ENCODE data around the gene OOSP2. TPM values are rescaled to one million over a fixed set of nuclear protein-coding genes. Genes with fewer than 3 reads are reported as not detected.

Gene OOSP2
- total RNA-seq, 2 experiments from 2014 or later: not detected

GRCh38 chr11:60077216-60077817 is 37.1 kb downstream of the OOSP2 start:
- H3K27ac ChIP-seq (ENCODE audit: low read depth, low read length, poor library complexity, severe bottlenecking): no peak overlapping the region
- POLR2A ChIA-PET: interaction anchor here (0.7 kb wide), 1 partner anchor 9 kb away, joined by 4 read pairs; no protein-coding TSS in a partner anchor
- intact Hi-C loops (cut with micrococcal nuclease; ENCODE audit: unreplicated experiment): no loop called here
- TF ChIP-seq, protein P1, sequence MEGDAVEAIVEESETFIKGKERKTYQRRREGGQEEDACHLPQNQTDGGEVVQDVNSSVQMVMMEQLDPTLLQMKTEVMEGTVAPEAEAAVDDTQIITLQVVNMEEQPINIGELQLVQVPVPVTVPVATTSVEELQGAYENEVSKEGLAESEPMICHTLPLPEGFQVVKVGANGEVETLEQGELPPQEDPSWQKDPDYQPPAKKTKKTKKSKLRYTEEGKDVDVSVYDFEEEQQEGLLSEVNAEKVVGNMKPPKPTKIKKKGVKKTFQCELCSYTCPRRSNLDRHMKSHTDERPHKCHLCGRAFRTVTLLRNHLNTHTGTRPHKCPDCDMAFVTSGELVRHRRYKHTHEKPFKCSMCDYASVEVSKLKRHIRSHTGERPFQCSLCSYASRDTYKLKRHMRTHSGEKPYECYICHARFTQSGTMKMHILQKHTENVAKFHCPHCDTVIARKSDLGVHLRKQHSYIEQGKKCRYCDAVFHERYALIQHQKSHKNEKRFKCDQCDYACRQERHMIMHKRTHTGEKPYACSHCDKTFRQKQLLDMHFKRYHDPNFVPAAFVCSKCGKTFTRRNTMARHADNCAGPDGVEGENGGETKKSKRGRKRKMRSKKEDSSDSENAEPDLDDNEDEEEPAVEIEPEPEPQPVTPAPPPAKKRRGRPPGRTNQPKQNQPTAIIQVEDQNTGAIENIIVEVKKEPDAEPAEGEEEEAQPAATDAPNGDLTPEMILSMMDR (conservative IDR thresholded peaks at IDR 0.05; ENCODE audit: low read length): no peak
- TF ChIP-seq EZH2phosphoT487 (IDR thresholded peaks at IDR 0.05; ENCODE audit: borderline replicate concordance, low read depth, low read length): no peak
- no peak for DNase-seq (ENCODE audit: low spot score)
- CTCF ChIA-PET (ENCODE audit: unreplicated experiment): no interaction called here
- H3K9me3 ChIP-seq (ENCODE audit: low read length): no peaks in the 10 kb centered on the region
- no peak overlapping the region for H2AFZ ChIP-seq (ENCODE audit: low read length)
- H3K36me3 ChIP-seq (ENCODE audit: insufficient read depth, low read length): no peaks in the 10 kb centered on the region
- H3K4me2 ChIP-seq (ENCODE audit: low read length): no peak overlapping the region
- H3K4me3 ChIP-seq (ENCODE audit: low read depth, low read length, poor library complexity, severe bottlenecking): no peak overlapping the region
- BruUV-seq (replicated peaks): no TSS peak
- H4K20me1 ChIP-seq (ENCODE audit: insufficient read depth, low read length): no peaks in the 10 kb centered on the region
- H3K9me2 ChIP-seq (ENCODE audit: insufficient read depth, low read length): no peaks in the 10 kb centered on the region
- H3K79me2 ChIP-seq (ENCODE audit: insufficient read depth, low read depth, low read length): no peaks in the 10 kb centered on the region
- H3K4me1 ChIP-seq (ENCODE audit: insufficient read depth, low read length, poor library complexity, severe bottlenecking): no peaks in the 10 kb centered on the region

GRCh38 chr11:60077981-60078380 is 37.8 kb downstream of the OOSP2 start:
- intact Hi-C loops (cut with micrococcal nuclease; ENCODE audit: unreplicated experiment): no loop called here
- H3K4me2 ChIP-seq (ENCODE audit: low read length): no peak overlapping the region
- H3K9me2 ChIP-seq (ENCODE audit: insufficient read depth, low read length): no peaks in the 10 kb centered on the region
- no peaks in the 10 kb centered on the region for H3K9me3 ChIP-seq (ENCODE audit: low read length)
- TF ChIP-seq, protein P1 (conservative IDR thresholded peaks at IDR 0.05; ENCODE audit: low read length): no peak
- TF ChIP-seq EZH2phosphoT487 (IDR thresholded peaks at IDR 0.05; ENCODE audit: borderline replicate concordance, low read depth, low read length): no peak
- H3K4me1 ChIP-seq (ENCODE audit: insufficient read depth, low read length, poor library complexity, severe bottlenecking): no peaks in the 10 kb centered on the region
- H4K20me1 ChIP-seq (ENCODE audit: insufficient read depth, low read length): no peaks in the 10 kb centered on the region
- no peak overlapping the region for H3K27ac ChIP-seq (ENCODE audit: low read depth, low read length, poor library complexity, severe bottlenecking)
- DNase-seq (ENCODE audit: low spot score): no peak
- ChIA-PET CTCF (ENCODE audit: unreplicated experiment) (no interaction called here), POLR2A (interaction anchor here (0.7 kb wide), 1 partner anchor 9 kb away, joined by 4 read pairs; no protein-coding TSS in a partner anchor)
- no TSS peak for BruUV-seq (replicated peaks)
- H3K79me2 ChIP-seq (ENCODE audit: insufficient read depth, low read depth, low read length): no peaks in the 10 kb centered on the region
- no peak overlapping the region for H3K4me3 ChIP-seq (ENCODE audit: low read depth, low read length, poor library complexity, severe bottlenecking)
- no peaks in the 10 kb centered on the region for H3K36me3 ChIP-seq (ENCODE audit: insufficient read depth, low read length)
- H2AFZ ChIP-seq (ENCODE audit: low read length): no peak overlapping the region

GRCh38 chr11:60078745-60079144 is 38.5 kb downstream of the OOSP2 start:
- no peaks in the 10 kb centered on the region for H3K9me3 ChIP-seq (ENCODE audit: low read length)
- no peaks in the 10 kb centered on the region for H3K4me1 ChIP-seq (ENCODE audit: insufficient read depth, low read length, poor library complexity, severe bottlenecking)
- POLR2A ChIA-PET: no interaction called here
- no peak overlapping the region for H3K27ac ChIP-seq (ENCODE audit: low read depth, low read length, poor library complexity, severe bottlenecking)
- no TSS peak for BruUV-seq (replicated peaks)
- CTCF ChIA-PET (ENCODE audit: unreplicated experiment): no interaction called here
- TF ChIP-seq EZH2phosphoT487 (IDR thresholded peaks at IDR 0.05; ENCODE audit: borderline replicate concordance, low read depth, low read length): no peak
- TF ChIP-seq, protein P1 (conservative IDR thresholded peaks at IDR 0.05; ENCODE audit: low read length): no peak
- H3K4me2 ChIP-seq (ENCODE audit: low read length): no peak overlapping the region
- no peaks in the 10 kb centered on the region for H3K79me2 ChIP-seq (ENCODE audit: insufficient read depth, low read depth, low read length)
- no peak for DNase-seq (ENCODE audit: low spot score)
- no peaks in the 10 kb centered on the region for H3K9me2 ChIP-seq (ENCODE audit: insufficient read depth, low read length)
- no peaks in the 10 kb centered on the region for H4K20me1 ChIP-seq (ENCODE audit: insufficient read depth, low read length)
- H2AFZ ChIP-seq (ENCODE audit: low read length): no peak overlapping the region
- intact Hi-C loops (cut with micrococcal nuclease; ENCODE audit: unreplicated experiment): no loop called here
- H3K36me3 ChIP-seq (ENCODE audit: insufficient read depth, low read length): no peaks in the 10 kb centered on the region
- no peak overlapping the region for H3K4me3 ChIP-seq (ENCODE audit: low read depth, low read length, poor library complexity, severe bottlenecking)

All from OCI-LY7 (cell line).